Measurements from ENCODE around the gene MCRS1. TPM values are rescaled to one million over a fixed set of nuclear protein-coding genes. Genes with fewer than 3 reads are reported as not detected.

The MCRS1 gene
- total RNA-seq, 1 experiment from 2014 or later, result 88.6 TPM

DNA sequence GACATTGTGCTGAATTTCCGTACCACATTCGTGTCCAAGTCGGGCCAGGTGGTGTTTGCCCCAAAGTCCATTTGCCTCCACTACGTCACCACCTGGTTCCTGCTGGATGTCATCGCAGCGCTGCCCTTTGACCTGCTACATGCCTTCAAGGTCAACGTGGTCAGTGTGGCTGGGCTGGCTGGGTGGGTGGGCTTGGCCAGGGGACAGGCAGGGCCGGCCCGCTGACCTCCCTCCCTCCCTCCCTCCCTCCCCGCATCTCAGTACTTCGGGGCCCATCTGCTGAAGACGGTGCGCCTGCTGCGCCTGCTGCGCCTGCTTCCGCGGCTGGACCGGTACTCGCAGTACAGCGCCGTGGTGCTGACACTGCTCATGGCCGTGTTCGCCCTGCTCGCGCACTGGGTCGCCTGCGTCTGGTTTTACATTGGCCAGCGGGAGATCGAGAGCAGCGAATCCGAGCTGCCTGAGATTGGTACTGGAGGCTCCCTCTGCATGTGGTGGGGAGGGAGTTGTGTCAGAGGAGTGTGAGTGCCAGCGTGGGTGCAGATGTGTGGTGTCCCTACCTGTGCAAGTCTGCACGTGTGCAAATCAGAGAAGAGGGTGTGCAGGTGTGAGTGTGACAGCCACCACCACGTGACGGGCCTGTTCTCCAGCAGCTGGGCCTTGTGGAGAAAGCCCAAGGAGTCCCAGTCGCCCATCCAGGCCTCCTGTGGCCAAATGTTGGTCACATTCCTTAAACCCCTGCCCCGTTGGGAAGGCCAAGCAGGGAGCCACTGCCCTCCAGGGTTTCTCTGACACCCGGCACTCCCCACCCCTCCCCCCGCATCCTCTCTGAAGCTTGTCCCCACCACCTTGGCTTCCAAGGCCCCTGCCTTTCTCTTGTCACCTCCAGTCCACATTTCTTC, 23.8 kb downstream of the MCRS1 start:
- Histone ChIP-seq H3K36me3 (ENCODE audit: control insufficient read depth, insufficient read depth, low read length) (no peaks in the 10 kb centered on the region), H3K4me1 (ENCODE audit: control insufficient read depth, insufficient read depth, low read length) (no peaks in the 10 kb centered on the region; the same call in 1 of the 2 replicates), H3K4me3 (ENCODE audit: low read depth in 2 of 2, low read length in 2 of 2) (no peak overlapping the region), H3K27ac (ENCODE audit: low read length) (no peak overlapping the region), H3K27me3 (ENCODE audit: control insufficient read depth, insufficient read depth, low read length) (peaks cover 3% of the 10 kb centered on the region; the same call in 1 of the 2 replicates), H3K9me3 (ENCODE audit: control insufficient read depth, insufficient read depth, low read depth, low read length) (no peaks in the 10 kb centered on the region)
- BruUV-seq (replicated peaks), result no TSS peak
- in situ Hi-C loops (cut with HindIII; ENCODE audit: low pct_unique_long_range_greater_than_20kb, low sequenced_read_pairs), result no loop called here
- ChIA-PET CTCF (interaction anchor here (0.5 to 0.6 kb wide), 2 partner anchors 27 to 247 kb away, joined by 3 to 4 read pairs; no protein-coding TSS in a partner anchor), POLR2A (no interaction called here)
- intact Hi-C loops (cut with micrococcal nuclease; ENCODE audit: unreplicated experiment), result no loop called here
- TF ChIP-seq SIN3A (IDR thresholded peaks at IDR 0.05; ENCODE audit: borderline replicate concordance, insufficient read depth, low read depth, low read length) (no peak), TCF7L2 (IDR thresholded peaks at IDR 0.05; ENCODE audit: low read depth, low read length) (no peak), POLR2AphosphoS5 (IDR thresholded peaks at IDR 0.05; ENCODE audit: low read depth, low read length) (no peak)
- TF ChIP-seq, protein P1, sequence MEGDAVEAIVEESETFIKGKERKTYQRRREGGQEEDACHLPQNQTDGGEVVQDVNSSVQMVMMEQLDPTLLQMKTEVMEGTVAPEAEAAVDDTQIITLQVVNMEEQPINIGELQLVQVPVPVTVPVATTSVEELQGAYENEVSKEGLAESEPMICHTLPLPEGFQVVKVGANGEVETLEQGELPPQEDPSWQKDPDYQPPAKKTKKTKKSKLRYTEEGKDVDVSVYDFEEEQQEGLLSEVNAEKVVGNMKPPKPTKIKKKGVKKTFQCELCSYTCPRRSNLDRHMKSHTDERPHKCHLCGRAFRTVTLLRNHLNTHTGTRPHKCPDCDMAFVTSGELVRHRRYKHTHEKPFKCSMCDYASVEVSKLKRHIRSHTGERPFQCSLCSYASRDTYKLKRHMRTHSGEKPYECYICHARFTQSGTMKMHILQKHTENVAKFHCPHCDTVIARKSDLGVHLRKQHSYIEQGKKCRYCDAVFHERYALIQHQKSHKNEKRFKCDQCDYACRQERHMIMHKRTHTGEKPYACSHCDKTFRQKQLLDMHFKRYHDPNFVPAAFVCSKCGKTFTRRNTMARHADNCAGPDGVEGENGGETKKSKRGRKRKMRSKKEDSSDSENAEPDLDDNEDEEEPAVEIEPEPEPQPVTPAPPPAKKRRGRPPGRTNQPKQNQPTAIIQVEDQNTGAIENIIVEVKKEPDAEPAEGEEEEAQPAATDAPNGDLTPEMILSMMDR (IDR thresholded peaks at IDR 0.05), result no peak
- TF ChIP-seq, protein P2, sequence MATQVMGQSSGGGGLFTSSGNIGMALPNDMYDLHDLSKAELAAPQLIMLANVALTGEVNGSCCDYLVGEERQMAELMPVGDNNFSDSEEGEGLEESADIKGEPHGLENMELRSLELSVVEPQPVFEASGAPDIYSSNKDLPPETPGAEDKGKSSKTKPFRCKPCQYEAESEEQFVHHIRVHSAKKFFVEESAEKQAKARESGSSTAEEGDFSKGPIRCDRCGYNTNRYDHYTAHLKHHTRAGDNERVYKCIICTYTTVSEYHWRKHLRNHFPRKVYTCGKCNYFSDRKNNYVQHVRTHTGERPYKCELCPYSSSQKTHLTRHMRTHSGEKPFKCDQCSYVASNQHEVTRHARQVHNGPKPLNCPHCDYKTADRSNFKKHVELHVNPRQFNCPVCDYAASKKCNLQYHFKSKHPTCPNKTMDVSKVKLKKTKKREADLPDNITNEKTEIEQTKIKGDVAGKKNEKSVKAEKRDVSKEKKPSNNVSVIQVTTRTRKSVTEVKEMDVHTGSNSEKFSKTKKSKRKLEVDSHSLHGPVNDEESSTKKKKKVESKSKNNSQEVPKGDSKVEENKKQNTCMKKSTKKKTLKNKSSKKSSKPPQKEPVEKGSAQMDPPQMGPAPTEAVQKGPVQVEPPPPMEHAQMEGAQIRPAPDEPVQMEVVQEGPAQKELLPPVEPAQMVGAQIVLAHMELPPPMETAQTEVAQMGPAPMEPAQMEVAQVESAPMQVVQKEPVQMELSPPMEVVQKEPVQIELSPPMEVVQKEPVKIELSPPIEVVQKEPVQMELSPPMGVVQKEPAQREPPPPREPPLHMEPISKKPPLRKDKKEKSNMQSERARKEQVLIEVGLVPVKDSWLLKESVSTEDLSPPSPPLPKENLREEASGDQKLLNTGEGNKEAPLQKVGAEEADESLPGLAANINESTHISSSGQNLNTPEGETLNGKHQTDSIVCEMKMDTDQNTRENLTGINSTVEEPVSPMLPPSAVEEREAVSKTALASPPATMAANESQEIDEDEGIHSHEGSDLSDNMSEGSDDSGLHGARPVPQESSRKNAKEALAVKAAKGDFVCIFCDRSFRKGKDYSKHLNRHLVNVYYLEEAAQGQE (IDR thresholded peaks at IDR 0.05; ENCODE audit: insufficient read depth in 1 of 2, low read depth in 2 of 2, low read length in 1 of 2), result no peak
- no peak for DNase-seq (ENCODE audit: low read depth, low spot score)
- no peak for ATAC-seq

DNA sequence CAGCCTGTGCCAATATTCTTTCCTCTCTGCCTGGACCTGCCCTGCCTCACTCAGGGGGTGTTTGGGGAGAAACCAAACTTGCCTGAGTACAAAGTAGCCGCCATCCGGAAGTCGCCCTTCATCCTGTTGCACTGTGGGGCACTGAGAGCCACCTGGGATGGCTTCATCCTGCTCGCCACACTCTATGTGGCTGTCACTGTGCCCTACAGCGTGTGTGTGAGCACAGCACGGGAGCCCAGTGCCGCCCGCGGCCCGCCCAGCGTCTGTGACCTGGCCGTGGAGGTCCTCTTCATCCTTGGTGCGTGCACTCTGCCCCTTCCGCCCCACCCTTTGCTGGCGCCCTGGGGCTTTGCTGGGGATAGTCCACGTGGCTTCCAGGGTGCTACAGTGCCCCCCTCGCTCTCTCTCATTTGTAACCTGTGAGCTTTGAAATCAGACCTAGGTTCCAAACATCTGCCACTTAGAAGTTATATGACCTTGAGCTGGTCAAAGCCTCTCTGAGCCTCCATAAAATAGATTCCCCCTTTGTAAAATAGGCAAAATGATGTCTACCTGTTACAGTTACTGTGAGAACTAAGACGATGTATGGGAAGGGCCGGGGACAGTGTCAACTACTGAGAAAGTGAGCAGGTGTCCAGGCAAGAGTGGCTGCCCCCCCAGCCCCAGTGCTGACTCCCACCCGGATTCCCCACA, 24.6 kb downstream of the MCRS1 start:
- TF ChIP-seq POLR2AphosphoS5 (IDR thresholded peaks at IDR 0.05; ENCODE audit: low read depth, low read length), result no peak
- TF ChIP-seq SIN3A (IDR thresholded peaks at IDR 0.05; ENCODE audit: borderline replicate concordance, insufficient read depth, low read depth, low read length), result no peak
- no peak for TF ChIP-seq TCF7L2 (IDR thresholded peaks at IDR 0.05; ENCODE audit: low read depth, low read length)
- TF ChIP-seq, protein P1 (IDR thresholded peaks at IDR 0.05), result no peak
- TF ChIP-seq, protein P2 (IDR thresholded peaks at IDR 0.05; ENCODE audit: insufficient read depth in 1 of 2, low read depth in 2 of 2, low read length in 1 of 2), result no peak
- Histone ChIP-seq H3K4me3 (ENCODE audit: low read depth in 2 of 2, low read length in 2 of 2) (no peak overlapping the region), H3K36me3 (ENCODE audit: control insufficient read depth, insufficient read depth, low read length) (no peaks in the 10 kb centered on the region), H3K4me1 (ENCODE audit: control insufficient read depth, insufficient read depth, low read length) (no peaks in the 10 kb centered on the region; the same call in 1 of the 2 replicates), H3K9me3 (ENCODE audit: control insufficient read depth, insufficient read depth, low read depth, low read length) (no peaks in the 10 kb centered on the region), H3K27ac (ENCODE audit: low read length) (no peak overlapping the region), H3K27me3 (ENCODE audit: control insufficient read depth, insufficient read depth, low read length) (peaks cover 3% of the 10 kb centered on the region; the same call in 1 of the 2 replicates)
- intact Hi-C loops (cut with micrococcal nuclease; ENCODE audit: unreplicated experiment) (no loop called here), in situ Hi-C loops (cut with HindIII; ENCODE audit: low pct_unique_long_range_greater_than_20kb, low sequenced_read_pairs) (no loop called here)
- BruUV-seq (replicated peaks), result no TSS peak
- ChIA-PET CTCF (interaction anchor here (0.5 kb wide), 1 partner anchor 246 kb away, joined by 3 read pairs; no protein-coding TSS in a partner anchor), POLR2A (no interaction called here)
- no peak for DNase-seq (ENCODE audit: low read depth, low spot score)
- no peak for ATAC-seq
